Parathyroid adenoma (tissue), 2 donors: Measurements from ENCODE around the gene FAM124B.

ENCODE experiments used
- H2AFZ ChIP-seq: fragments of 300-600 bp; sonication (generic); one replicate; pipeline ENCODE4 v1.7.0; 2017; ENCODE audit warnings: antibody characterized with exemption, mild to moderate bottlenecking
- H3K27ac ChIP-seq: fragments of 300-600 bp; sonication (generic); one replicate; pipeline ENCODE4 v1.7.0; 2017
- H3K27me3 ChIP-seq: fragments of 300-600 bp; sonication (generic); one replicate; pipeline ENCODE4 v1.7.0; 2017; ENCODE audit warnings: low read length; ENCODE audit not compliant: control insufficient read depth, insufficient read depth
- H3K36me3 ChIP-seq: fragments of 300-600 bp; sonication (generic); one replicate; pipeline ENCODE4 v1.7.0; 2017; ENCODE audit warnings: low read length; ENCODE audit not compliant: control insufficient read depth, insufficient read depth
- H3K4me1 ChIP-seq: fragments of 300-600 bp; sonication (generic); one replicate; pipeline ENCODE4 v1.7.0; 2017; ENCODE audit warnings: control low read depth
- H3K4me2 ChIP-seq: fragments of 300-600 bp; sonication (generic); one replicate; pipeline ENCODE4 v1.7.0; 2017; ENCODE audit warnings: low read length
- H3K4me3 ChIP-seq: fragments of 300-600 bp; sonication (generic); one replicate; pipeline ENCODE4 v1.7.0; 2017; ENCODE audit warnings: low read depth, low read length
- H3K79me2 ChIP-seq: fragments of 300-600 bp; sonication (generic); one replicate; pipeline ENCODE4 v1.7.0; 2017; ENCODE audit warnings: control low read depth
- H3K9ac ChIP-seq: fragments of 300-600 bp; sonication (generic); one replicate; pipeline ENCODE4 v1.7.0; 2017; ENCODE audit warnings: mild to moderate bottlenecking
- H3K9me3 ChIP-seq: fragments of 300-600 bp; sonication (generic); one replicate; pipeline ENCODE4 v1.7.0; 2017; ENCODE audit warnings: low read length; ENCODE audit not compliant: control insufficient read depth
- TF ChIP-seq, protein P1 (sequence below): fragments of 300-600 bp; sonication (generic); IDR thresholded peaks from one replicate; pipeline ENCODE4 v1.7.0; 2017; ENCODE audit warnings: antibody characterized with exemption, mild to moderate bottlenecking
- donor health status: primary hyperparathyroidism.

FAM124B gene

DNA sequence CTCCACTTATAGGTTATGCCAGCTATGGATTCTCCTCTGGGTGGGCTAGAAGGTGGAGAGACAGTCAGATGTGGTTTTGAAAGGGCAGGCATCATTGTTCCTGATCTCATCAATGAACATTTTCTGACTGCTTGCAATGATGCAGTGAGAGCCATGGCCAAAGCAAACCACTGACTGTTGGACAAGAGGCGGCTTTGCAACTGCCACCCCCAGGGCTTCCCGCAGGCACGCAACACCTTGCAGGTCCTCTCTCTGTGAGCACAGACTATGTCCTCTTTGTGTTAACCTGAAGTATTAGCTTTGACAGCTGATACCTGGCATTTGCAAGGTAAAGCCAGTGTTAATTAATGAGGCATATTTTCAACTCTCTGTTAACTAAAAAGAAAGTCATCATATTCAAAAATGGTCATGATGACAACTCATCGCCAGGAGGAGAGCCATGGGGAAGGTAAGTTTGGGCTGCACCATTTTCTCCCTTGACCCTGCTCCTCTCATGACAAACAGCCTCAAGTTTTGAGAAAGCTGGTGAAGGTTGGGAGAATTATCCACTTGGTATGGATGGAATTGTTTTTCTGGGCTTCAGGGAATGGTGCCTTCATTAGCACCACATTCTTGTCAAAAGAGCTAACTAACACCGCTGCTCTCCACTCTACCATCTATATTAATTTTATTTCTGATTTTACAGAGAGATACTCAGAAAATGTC lies 14.9 kb upstream of the FAM124B start:
- H3K4me3 ChIP-seq: no peak overlapping the region
- H3K36me3 ChIP-seq: no peaks in the 10 kb centered on the region
- no peaks in the 10 kb centered on the region for H3K9me3 ChIP-seq
- H2AFZ ChIP-seq: peak overlapping the region; percentile 42
- H3K9ac ChIP-seq: no peak overlapping the region
- H3K4me2 ChIP-seq: no peak overlapping the region
- no peaks in the 10 kb centered on the region for H3K27me3 ChIP-seq
- peaks cover 33% of the 10 kb centered on the region for H3K4me1 ChIP-seq
- TF ChIP-seq, protein P1, sequence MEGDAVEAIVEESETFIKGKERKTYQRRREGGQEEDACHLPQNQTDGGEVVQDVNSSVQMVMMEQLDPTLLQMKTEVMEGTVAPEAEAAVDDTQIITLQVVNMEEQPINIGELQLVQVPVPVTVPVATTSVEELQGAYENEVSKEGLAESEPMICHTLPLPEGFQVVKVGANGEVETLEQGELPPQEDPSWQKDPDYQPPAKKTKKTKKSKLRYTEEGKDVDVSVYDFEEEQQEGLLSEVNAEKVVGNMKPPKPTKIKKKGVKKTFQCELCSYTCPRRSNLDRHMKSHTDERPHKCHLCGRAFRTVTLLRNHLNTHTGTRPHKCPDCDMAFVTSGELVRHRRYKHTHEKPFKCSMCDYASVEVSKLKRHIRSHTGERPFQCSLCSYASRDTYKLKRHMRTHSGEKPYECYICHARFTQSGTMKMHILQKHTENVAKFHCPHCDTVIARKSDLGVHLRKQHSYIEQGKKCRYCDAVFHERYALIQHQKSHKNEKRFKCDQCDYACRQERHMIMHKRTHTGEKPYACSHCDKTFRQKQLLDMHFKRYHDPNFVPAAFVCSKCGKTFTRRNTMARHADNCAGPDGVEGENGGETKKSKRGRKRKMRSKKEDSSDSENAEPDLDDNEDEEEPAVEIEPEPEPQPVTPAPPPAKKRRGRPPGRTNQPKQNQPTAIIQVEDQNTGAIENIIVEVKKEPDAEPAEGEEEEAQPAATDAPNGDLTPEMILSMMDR: no peak
- H3K79me2 ChIP-seq: no peaks in the 10 kb centered on the region
- H3K27ac ChIP-seq: peak overlapping the region; percentile 68

DNA sequence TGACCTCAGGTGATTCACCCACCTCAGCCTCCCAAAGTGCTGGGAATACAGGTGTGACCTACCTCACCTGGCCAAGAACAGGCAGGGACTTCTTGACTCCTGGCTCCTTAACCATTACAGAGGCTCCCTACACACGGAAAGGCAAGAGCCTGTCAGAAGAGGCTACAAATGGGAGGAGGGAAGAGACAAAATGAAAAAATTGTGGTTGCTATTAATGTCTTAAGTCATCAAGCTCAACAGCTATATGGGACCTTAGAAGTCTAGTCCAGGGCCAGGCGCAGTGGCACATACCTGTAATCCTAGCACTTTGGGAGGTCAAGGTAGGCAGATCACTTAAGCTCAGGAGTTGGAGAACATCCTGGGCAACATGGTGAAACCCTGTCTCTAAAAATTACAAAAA lies 11.5 kb upstream of the FAM124B start:
- Histone ChIP-seq H3K79me2 (no peaks in the 10 kb centered on the region), H3K4me2 (no peak overlapping the region), H3K27ac (no peak overlapping the region), H3K9ac (no peak overlapping the region), H3K4me1 (peaks cover 34% of the 10 kb centered on the region), H2AFZ (peak overlapping the region; percentile 0), H3K4me3 (no peak overlapping the region), H3K27me3 (no peaks in the 10 kb centered on the region), H3K36me3 (no peaks in the 10 kb centered on the region), H3K9me3 (no peaks in the 10 kb centered on the region)
- TF ChIP-seq, protein P1: no peak

DNA sequence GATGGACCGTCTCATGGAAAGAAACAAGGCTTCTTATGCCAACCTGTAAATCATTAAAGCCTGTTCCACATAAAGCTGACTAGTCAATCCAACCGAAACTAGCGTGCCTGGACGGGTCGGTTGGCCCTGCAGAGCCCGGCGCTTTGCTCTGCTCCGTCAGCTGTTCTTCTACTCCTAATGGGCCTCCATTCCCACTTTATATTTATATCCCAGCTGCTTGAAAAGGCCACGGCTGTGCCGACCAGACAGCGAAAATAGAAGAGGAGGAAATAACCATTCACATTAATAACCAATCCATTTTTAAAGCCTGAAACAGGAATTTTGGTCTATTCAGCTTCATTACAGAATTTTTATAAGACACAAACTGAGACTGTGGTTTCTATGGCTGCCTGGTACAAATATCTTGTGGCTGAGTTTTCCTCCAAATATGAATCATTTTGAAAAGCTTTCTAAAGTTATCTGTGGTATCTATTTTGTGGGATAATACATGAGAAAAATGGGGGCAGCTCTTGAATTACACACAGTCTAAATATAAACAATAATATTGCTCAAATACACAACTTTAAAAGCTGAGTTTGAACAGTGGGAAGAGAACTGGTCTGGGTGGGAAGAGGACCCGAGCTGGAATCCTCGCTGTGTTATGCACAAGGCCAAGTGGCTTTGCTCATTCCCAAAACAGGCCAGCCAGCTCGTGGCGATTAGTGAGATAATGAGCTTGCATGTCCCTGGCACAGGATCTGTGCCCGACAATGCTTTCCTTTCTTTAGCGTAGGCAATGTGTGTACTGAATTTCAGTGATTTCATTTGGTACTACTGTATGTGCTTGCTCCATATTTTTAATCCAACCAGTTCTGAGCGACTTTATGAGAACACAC lies 10.5 kb upstream of the FAM124B start:
- Histone ChIP-seq H3K4me2 (no peak overlapping the region), H3K9me3 (no peaks in the 10 kb centered on the region), H3K4me1 (peaks cover 27% of the 10 kb centered on the region), H2AFZ (peak overlapping the region; percentile 78), H3K9ac (no peak overlapping the region), H3K4me3 (no peak overlapping the region), H3K27me3 (no peaks in the 10 kb centered on the region), H3K36me3 (no peaks in the 10 kb centered on the region), H3K27ac (peak overlapping the region; percentile 83), H3K79me2 (no peaks in the 10 kb centered on the region)
- TF ChIP-seq, protein P1: no peak

DNA sequence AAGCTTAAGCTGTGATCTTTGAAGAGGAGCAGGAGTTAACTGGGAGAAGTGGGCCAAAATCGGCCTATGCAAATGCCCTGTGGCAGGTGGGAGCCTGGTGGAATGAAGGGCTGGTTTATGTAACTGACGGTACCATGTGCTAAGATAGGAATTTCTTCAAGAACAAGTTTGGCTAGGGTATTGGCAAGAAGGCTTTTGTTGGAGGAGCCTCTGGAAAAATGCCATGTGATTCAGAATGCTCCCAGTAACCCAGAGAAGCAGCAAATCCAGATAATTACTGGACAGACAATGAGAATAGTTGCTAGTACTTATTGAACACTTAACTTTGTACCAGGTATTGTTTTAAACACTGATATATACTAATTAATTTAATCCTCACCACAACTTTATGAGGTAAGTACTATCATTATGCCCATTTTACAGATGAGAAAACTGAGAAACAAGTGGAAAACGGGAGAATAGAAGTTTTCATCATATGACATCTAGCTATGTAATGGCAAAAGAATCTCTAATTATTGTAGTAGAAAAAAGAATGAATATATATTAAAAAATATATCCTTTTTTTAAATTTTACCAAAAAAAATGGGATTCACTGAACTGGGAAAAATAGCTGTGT lies 9.1 kb upstream of the FAM124B start:
- Histone ChIP-seq H3K9ac (no peak overlapping the region), H3K4me1 (peaks cover 24% of the 10 kb centered on the region), H3K4me3 (no peak overlapping the region), H3K27me3 (no peaks in the 10 kb centered on the region), H3K36me3 (no peaks in the 10 kb centered on the region), H3K9me3 (no peaks in the 10 kb centered on the region), H3K27ac (no peak overlapping the region), H3K79me2 (no peaks in the 10 kb centered on the region), H2AFZ (no peak overlapping the region), H3K4me2 (no peak overlapping the region)
- TF ChIP-seq, protein P1: no peak
